GM12864 (cell line): ENCODE data around the gene ZFR.
"Not testable (repeated sequence)": the region's sequence is repeated elsewhere in the genome, so short reads cannot be mapped to it uniquely, and the experiment has no call there.

Source experiments
- DNase-seq: peaks from one replicate; pipeline ENCODE4 v3.0.0-alpha.2; 2011; ENCODE audit warnings: low read depth
- H3K4me3 ChIP-seq: 2 replicates; pipeline ENCODE4 v1.5.1; 2011; ENCODE audit warnings: mild to moderate bottlenecking, low read depth, low read length, control low read depth
- TF ChIP-seq, protein P1 (sequence below): IDR thresholded peaks from 2 replicates; pipeline ENCODE4 v1.5.1; 2011; ENCODE audit warnings: low read depth, mild to moderate bottlenecking, moderate library complexity, low read length, control low read depth, inconsistent platforms; ENCODE audit errors: missing control alignments

ZFR gene

DNA sequence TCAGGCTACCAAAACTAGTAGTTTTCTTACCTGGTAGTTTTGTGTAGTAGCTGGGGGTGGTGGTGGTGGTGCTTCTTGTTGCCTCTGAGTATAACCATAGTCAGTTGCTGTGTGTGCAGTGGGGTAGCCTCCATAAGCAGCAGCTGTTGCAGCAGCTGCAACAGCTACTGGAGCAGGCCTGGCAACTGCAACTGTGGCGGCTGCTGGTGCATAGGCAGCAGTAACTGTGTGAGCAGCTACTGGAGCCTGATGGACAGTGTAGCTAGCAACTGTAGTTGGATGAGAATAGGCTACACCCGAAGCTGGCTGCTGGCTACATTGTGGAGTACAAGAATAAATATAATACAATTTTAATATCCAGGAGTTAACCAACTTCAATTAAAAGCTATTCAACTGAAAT, 24.7 kb downstream of the ZFR start:
- TF ChIP-seq, protein P1, sequence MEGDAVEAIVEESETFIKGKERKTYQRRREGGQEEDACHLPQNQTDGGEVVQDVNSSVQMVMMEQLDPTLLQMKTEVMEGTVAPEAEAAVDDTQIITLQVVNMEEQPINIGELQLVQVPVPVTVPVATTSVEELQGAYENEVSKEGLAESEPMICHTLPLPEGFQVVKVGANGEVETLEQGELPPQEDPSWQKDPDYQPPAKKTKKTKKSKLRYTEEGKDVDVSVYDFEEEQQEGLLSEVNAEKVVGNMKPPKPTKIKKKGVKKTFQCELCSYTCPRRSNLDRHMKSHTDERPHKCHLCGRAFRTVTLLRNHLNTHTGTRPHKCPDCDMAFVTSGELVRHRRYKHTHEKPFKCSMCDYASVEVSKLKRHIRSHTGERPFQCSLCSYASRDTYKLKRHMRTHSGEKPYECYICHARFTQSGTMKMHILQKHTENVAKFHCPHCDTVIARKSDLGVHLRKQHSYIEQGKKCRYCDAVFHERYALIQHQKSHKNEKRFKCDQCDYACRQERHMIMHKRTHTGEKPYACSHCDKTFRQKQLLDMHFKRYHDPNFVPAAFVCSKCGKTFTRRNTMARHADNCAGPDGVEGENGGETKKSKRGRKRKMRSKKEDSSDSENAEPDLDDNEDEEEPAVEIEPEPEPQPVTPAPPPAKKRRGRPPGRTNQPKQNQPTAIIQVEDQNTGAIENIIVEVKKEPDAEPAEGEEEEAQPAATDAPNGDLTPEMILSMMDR = no peak
- DNase-seq = no peak

GRCh38 chr5:32413466-32414263, 30.9 kb downstream of the ZFR start:
- TF ChIP-seq, protein P1 = no peak
- DNase-seq = no peak
- no peak overlapping the region for H3K4me3 ChIP-seq

More for the DNA sequence above, 24.7 kb downstream of the ZFR start:
- H3K4me3 ChIP-seq = no peak overlapping the region

GRCh38 chr5:32410630-32411029, 33.9 kb downstream of the ZFR start:
- DNase-seq = no peak
- no peak overlapping the region for H3K4me3 ChIP-seq
- TF ChIP-seq, protein P1 = no peak

DNA sequence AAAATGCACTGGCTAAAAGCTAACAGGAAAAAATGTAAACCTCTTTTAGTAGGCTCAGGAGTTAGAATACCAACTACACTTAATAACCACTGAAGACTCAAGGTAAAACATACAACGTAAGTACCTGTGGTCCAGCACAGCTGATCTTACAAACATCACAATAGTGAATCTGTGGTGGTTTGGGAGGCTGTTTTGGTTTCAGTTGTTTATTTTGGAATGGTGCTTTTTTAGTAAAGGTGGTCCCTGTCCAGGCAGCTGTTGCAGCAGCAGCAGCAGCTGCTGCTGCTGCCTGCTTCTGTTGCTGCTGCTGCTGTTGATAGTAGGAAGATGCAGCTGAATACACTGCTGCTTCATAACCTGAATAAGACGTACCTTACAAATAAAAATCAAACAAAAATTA, 37.9 kb downstream of the ZFR start:
- TF ChIP-seq, protein P1 = no peak
- no peak overlapping the region for H3K4me3 ChIP-seq
- peak; percentile 22 for DNase-seq

DNA sequence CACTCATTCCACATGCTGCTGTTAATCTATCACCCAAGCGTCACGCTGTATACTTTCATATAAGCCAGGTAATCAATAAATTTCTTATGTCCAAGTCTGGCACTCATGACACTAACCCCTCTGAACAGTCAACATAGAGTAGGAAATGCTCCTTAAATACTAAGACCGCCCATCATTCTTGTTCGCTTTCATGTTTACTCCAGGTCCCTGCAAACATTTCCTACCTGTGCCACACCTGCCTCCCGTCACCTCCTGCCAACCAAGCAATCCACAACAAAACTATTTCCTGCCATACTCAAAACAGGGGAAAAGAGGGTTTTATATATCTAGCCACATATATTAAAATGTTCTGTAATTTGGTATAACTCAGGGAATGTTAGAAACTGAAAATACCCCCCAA, 39.0 kb downstream of the ZFR start:
- TF ChIP-seq, protein P1 = no peak
- no peak for DNase-seq
- H3K4me3 ChIP-seq = no peak overlapping the region

DNA sequence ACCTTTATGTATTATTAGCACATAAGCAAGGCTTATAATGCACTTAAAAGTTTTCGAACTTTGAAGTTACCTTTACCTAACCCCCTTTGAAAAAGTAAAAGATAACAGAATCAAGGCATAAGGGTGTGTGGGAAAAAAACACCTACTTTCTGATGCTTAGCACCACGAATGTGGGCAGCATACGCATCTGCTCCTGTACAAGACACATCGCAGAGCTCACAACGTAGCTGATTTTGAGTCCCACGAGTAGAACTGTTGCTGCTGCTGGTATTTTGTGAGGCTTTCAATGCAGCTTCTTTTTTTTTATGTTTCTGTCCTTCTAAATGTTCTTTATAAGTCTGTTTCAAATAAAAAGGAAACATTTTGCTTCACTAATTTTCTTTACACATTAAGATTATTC, 40.8 kb downstream of the ZFR start:
- H3K4me3 ChIP-seq = no peak overlapping the region
- no peak for DNase-seq
- TF ChIP-seq, protein P1 = no peak

GRCh38 chr5:32400401-32400800, 44.1 kb downstream of the ZFR start:
- no peak overlapping the region for H3K4me3 ChIP-seq
- TF ChIP-seq, protein P1 = no peak
- no peak for DNase-seq

GRCh38 chr5:32398754-32399153, 45.8 kb downstream of the ZFR start:
- H3K4me3 ChIP-seq, DNase-seq: not testable (repeated sequence)
